Progenitor cell of endocrine pancreas (in vitro differentiated cells): ENCODE measurements around the gene FAM3A. TPM values are rescaled to one million over a fixed set of nuclear protein-coding genes. Genes with fewer than 3 reads are reported as not detected.
A peak's percentile ranks its signal among the peaks of the same experiment; 100 is the strongest.

Experiments used
- DNase-seq: peaks from one replicate; pipeline ENCODE4 v3.0.0; 2021; ENCODE audit warnings: low spot score; ENCODE audit not compliant: unreplicated experiment
- H3K27ac Mint-ChIP-seq: 2 replicates; pipeline ENCODE4 v1.8.0; 2021; ENCODE audit warnings: mild to moderate bottlenecking, moderate library complexity, mixed read lengths
- H3K27me3 Mint-ChIP-seq: 2 replicates; pipeline ENCODE4 v1.8.0; 2021; ENCODE audit warnings: mixed read lengths
- H3K36me3 Mint-ChIP-seq: 2 replicates; pipeline ENCODE4 v1.8.0; 2022; ENCODE audit warnings: mixed read lengths; ENCODE audit not compliant: insufficient read depth
- H3K4me1 Mint-ChIP-seq: 2 replicates; pipeline ENCODE4 v1.8.0; 2021; ENCODE audit warnings: low read depth, mixed read lengths
- H3K4me3 Mint-ChIP-seq: 2 replicates; pipeline ENCODE4 v1.8.0; 2021; ENCODE audit warnings: low read depth, mild to moderate bottlenecking, moderate library complexity, mixed read lengths
- H3K9me3 Mint-ChIP-seq: 2 replicates; pipeline ENCODE4 v1.8.0; 2021; ENCODE audit warnings: low read depth, mixed read lengths
- CTCF ChIP-seq: fragments of 200-600 bp; sonication (generic); IDR thresholded peaks from one replicate; pipeline ENCODE4 v1.5.0; 2021; ENCODE audit warnings: antibody characterized with exemption, mild to moderate bottlenecking; ENCODE audit not compliant: unreplicated experiment
- total RNA-seq: library from RNA; stranded (reverse); gene quantifications from 2 replicates; pipeline ENCODE4 v1.2.1, GENCODE V29; 2021

Gene FAM3A
- total RNA-seq, 1 donor from 2014 or later = 34.3 TPM

GRCh38 chrX:154548028-154548316 is 31.9 kb upstream of the FAM3A start:
- Mint-ChIP-seq H3K4me1 (peaks cover 7% of the 10 kb centered on the region), H3K27me3 (no peaks in the 10 kb centered on the region), H3K36me3 (peaks cover 6% of the 10 kb centered on the region), H3K4me3 (peak overlapping the region; percentile 78), H3K9me3 (peaks cover 8% of the 10 kb centered on the region), H3K27ac (peak overlapping the region; percentile 88)
- no peak for TF ChIP-seq CTCF
- no peak for DNase-seq

GRCh38 chrX:154547245-154548027 is 31.4 kb upstream of the FAM3A start, which contains the start of gene IKBKG:
IKBKG (plus strand) TSS chrX:154547620; CDS start chrX:154552003, 4,383 bp downstream.
- peaks cover 9% of the 10 kb centered on the region for H3K9me3 Mint-ChIP-seq
- DNase-seq = peak; percentile 74
- H3K4me3 Mint-ChIP-seq = peak within 1 kb of the TSS; percentile 78
- no peak for TF ChIP-seq CTCF
- H3K4me1 Mint-ChIP-seq = peaks cover 7% of the 10 kb centered on the region
- no peaks in the 10 kb centered on the region for H3K27me3 Mint-ChIP-seq
- H3K36me3 Mint-ChIP-seq = peaks cover 6% of the 10 kb centered on the region
- H3K27ac Mint-ChIP-seq = peak within 1 kb of the TSS; percentile 88

- H3K4me1 Mint-ChIP-seq = peaks cover 7% of the 10 kb centered on the region
- H3K27me3 Mint-ChIP-seq = no peaks in the 10 kb centered on the region
- H3K4me3 Mint-ChIP-seq = peak within 1 kb of the TSS; percentile 78
- H3K9me3 Mint-ChIP-seq = peaks cover 9% of the 10 kb centered on the region
- H3K36me3 Mint-ChIP-seq = peaks cover 6% of the 10 kb centered on the region
- DNase-seq = peak; percentile 58
- peak within 1 kb of the TSS; percentile 88 for H3K27ac Mint-ChIP-seq
- no peak for TF ChIP-seq CTCF
Measured at GRCh38 chrX:154546354-154547244, 30.6 kb upstream of the FAM3A start, which contains the start of gene G6PD. G6PD (minus strand) TSS chrX:154546846; CDS start chrX:154546155, 691 bp downstream.

- no peak overlapping the region for H3K27ac Mint-ChIP-seq
- peaks cover 6% of the 10 kb centered on the region for H3K36me3 Mint-ChIP-seq
- no peaks in the 10 kb centered on the region for H3K27me3 Mint-ChIP-seq
- H3K4me3 Mint-ChIP-seq = peak overlapping the region; percentile 76
- DNase-seq = no peak
- peaks cover 9% of the 10 kb centered on the region for H3K9me3 Mint-ChIP-seq
- H3K4me1 Mint-ChIP-seq = peaks cover 7% of the 10 kb centered on the region
- no peak for TF ChIP-seq CTCF
Measured at GRCh38 chrX:154545673-154546274, 29.7 kb upstream of the FAM3A start.
